Neural cell (in vitro differentiated cells): ENCODE data around the gene ATP2C1.

Experiments
- CTCF ChIP-seq: fragments of 450-650 bp; IDR thresholded peaks from 2 replicates; pipeline ENCODE4 v1.5.1; 2014; ENCODE audit warnings: antibody characterized with exemption, mild to moderate bottlenecking, moderate library complexity; ENCODE audit not compliant: poor library complexity, severe bottlenecking
- EP300 ChIP-seq: fragments of 450-650 bp; conservative IDR thresholded peaks from 2 replicates; pipeline ENCODE4 v1.6.1; 2014; ENCODE audit warnings: antibody characterized with exemption, mild to moderate bottlenecking, moderate library complexity; ENCODE audit not compliant: poor library complexity, severe bottlenecking
- EZH2 ChIP-seq: fragments of 200-600, 300-800 bp; shearing (Covaris generic), sonication (generic); IDR thresholded peaks from 2 replicates; pipeline ENCODE4 v1.6.1; 2014; ENCODE audit warnings: antibody characterized with exemption, low read length, borderline replicate concordance, mild to moderate bottlenecking; ENCODE audit not compliant: insufficient read depth, poor library complexity, severe bottlenecking
- RAD21 ChIP-seq: fragments of 450-650 bp; conservative IDR thresholded peaks from 2 replicates; pipeline ENCODE4 v1.6.1; 2014; ENCODE audit warnings: antibody characterized with exemption, mild to moderate bottlenecking, moderate library complexity
- REST ChIP-seq: IDR thresholded peaks from 2 replicates; pipeline ENCODE4 v1.6.1; 2012; ENCODE audit warnings: borderline replicate concordance
- TAF1 ChIP-seq: IDR thresholded peaks from 2 replicates; pipeline ENCODE4 v1.6.1; 2012; ENCODE audit warnings: low read depth

- TF ChIP-seq CTCF = no peak
- TF ChIP-seq RAD21 = no peak
- TF ChIP-seq EZH2 = no peak
- no peak for TF ChIP-seq REST
- no peak for TF ChIP-seq EP300
- no peak for TF ChIP-seq TAF1
These were observed 36.4 kb upstream of the ATP2C1 start for GRCh38 chr3:130857336-130858026.
